ENCODE measurements around the gene ADD2.

Gene ADD2

DNA sequence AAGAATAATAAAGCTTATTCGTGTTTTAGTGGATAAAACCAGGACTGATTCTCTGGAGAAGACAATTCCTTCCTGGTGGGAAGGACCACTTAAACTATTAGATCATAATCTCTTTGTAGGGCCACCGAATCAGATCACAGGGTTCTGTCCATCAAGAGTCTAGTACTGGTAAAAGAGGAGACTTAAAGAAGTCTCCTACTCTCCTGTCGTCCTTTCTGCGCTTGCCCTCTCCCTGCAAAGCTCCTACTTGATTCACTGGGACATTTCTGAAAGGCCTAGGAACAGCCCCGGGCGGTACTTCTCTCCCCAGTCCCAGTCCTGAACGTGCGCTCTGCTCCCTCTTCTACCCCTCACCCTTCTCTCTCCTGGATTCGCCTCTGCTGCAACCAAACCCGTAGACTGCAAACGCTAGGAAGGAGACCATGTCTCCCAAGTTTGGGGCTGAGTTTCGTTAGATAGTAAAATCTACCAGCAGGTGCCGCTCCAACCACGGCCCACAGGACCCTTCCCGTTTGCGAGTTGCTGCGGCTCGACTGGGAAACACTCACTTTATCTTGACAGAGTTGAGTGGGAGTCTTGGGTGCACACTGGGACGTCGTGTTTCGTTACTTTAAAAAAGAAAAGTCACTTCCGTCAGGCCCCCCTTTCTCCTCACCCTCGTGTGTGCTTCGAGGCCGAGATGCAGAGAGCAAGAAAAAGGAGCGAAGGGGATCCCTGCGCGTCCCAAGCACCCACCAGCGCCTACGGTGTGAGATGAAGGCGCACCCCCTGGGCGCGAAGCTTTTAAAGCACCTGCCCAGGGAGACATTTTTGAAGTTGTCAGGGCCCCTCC, 21.5 kb upstream of the ADD2 start:
- in situ Hi-C loops (cut with HindIII; ENCODE audit: low sequenced_read_pairs) = no loop called here

- in situ Hi-C loops (cut with HindIII; ENCODE audit: low sequenced_read_pairs) = no loop called here
Measured at GRCh38 chr2:70785137-70785911, 17.3 kb upstream of the ADD2 start.

DNA sequence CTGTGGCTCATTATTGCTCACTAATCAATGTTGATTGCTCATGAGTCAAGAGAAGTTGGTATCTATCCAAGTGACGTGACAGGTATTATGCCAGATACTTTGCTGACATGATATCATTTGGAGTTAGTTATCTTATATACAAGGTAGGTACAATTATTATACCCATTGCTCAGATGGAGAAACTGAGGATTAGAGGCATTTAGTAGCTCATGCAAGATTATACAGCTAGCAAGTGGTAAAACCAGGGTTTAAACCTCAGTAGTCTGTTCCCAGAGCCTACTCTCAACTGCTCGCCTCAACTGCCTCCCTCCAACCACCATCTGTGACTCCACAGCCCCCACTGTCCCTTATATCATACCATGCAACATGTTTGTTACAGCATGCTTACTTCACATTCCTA, 16.3 kb upstream of the ADD2 start:
- in situ Hi-C loops (cut with HindIII; ENCODE audit: low sequenced_read_pairs) = no loop called here

DNA sequence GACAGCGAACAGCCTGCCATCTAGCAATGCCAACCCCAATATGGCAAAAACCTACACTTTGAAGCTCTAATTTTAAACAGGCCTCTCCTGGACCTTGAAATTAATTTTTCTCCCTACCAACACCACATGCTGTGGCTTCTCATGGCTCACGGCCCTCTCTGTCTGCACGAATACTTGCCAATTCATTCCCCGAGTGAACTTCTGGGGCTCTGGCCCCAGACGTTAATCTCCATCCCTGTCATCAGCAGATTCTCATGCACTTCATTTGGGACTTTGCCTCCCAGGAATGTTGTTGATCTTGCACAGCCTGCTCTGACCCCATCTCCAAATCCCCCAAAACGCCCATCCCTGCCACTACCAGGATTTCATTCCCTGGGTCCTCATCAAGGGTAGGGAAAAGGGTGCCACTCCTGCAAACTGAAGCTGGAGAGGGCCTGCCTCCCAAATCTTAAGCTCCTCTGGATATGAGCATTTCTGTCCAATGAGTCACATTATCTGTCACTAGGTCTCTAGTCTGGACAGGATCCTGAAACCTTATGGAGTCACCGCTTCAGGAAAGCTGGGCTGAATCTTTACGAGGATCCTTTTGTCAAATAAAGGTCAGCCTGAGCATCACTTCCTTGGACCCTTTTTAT, 12.0 kb upstream of the ADD2 start:
- in situ Hi-C loops (cut with HindIII; ENCODE audit: low sequenced_read_pairs) = no loop called here

DNA sequence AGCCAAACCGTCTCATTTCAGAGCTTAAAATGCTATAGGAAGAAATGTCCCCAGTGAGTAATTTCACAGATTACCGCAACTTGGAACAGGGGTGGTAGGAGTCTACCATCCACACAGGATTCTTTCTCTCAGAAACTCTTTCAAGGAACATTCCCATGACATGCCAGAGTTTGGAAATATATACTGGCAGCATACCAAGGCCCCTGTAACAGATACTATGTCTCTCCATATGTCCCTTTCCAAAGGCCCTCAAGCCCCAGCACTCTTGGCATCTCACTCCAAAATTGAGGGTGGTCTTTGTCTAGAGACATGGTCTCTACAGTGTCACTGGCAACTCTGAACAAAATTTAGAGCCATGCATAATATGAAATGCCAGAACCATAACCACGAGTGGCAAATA, 11.5 kb upstream of the ADD2 start:
- in situ Hi-C loops (cut with HindIII; ENCODE audit: low sequenced_read_pairs) = no loop called here

GRCh38 chr2:70778676-70779075, 10.7 kb upstream of the ADD2 start:
- in situ Hi-C loops (cut with HindIII; ENCODE audit: low sequenced_read_pairs) = no loop called here

- in situ Hi-C loops (cut with HindIII; ENCODE audit: low sequenced_read_pairs) = no loop called here
Measured at GRCh38 chr2:70777450-70777849, 9.4 kb upstream of the ADD2 start.

DNA sequence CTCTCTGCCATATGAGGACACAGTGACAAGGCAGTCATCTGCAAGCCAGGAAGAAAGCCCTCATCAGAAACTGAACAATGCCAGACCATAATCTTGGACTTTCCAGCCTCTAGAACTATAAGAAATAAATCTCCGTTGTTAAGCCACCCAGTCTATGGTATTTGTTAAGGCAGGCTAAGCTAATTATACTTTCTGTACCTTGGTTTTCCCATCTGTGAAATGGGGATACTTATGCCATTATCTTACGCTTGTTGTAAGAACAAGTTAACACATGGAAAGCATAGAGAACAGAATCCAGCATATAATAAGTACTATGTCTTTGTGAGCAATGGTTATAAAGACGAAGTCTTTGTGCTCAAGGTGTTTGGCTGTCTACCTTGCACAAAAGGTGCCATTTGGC, 8.3 kb upstream of the ADD2 start:
- in situ Hi-C loops (cut with HindIII; ENCODE audit: low sequenced_read_pairs) = no loop called here

DNA sequence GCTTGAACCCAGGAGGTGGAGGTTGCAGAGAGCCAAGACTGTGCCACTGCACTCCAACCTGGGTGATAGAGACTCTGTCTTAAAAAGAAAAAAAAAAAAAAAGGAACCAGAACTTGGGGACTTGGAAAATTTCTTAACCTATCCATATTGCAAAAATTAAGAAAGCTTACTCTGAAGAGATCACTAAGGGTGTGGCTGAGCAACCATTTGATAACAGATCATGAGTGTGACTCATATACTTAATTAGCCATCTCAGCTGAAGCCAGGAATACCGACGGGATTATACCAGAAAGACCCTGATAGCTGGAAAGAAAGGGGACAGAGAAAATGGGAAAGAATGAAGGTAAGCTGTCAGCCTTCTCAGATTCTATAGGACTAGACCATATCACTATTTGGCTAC, 7.1 kb upstream of the ADD2 start:
- in situ Hi-C loops (cut with HindIII; ENCODE audit: low sequenced_read_pairs) = no loop called here

DNA sequence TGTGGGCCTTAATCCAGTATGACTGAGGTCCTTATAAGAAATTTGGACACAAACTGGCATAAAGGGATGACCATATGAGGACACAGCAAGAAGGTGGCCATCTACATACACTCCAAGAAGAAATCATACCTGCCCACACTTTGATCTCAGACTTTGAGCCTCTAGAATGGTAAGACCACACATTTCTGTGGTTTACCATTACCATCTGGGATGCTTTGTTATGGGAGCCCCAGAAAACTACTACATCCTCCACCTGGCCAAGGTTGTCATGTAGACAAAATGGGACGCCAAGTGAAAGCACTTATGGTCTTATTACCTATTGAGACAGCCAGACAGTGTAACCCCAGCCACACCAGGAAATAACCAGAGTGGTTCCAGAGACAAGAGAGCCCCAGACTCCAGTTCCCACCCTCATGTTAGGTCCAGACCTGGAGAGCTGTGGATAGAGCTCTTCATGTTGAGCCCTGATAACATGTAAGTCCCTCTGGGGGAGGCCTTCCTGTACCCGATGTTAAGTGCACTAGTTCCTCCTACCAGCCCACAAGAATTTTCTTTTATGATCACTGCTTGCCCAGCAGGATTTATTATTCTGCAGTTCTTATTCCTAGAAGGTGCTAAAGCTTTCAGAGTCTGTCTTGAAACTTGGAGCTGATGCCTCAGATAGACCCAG, 4.6 kb upstream of the ADD2 start:
- in situ Hi-C loops (cut with HindIII; ENCODE audit: low sequenced_read_pairs) = no loop called here

GRCh38 chr2:70771446-70771845, 3.4 kb upstream of the ADD2 start:
- in situ Hi-C loops (cut with HindIII; ENCODE audit: low sequenced_read_pairs) = no loop called here

DNA sequence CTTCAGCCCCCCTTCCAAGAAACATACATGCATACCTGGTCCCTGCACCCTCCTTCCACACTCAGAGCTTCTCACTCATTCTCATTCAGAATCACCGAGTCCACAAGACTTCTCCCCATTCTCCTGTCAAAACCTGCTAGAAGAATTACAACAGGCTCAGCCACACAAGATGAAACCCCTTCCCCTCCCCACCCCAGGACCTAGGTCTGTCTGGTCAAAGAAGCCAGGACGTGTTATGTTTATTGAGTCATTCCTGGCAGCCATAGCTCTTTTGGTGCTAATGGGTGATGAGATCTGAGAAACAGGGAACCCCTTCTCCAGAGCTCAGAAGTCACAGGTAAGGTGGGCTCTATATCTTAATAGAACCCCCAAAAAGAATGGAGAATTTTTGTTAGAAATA, 1.4 kb upstream of the ADD2 start:
- in situ Hi-C loops (cut with HindIII; ENCODE audit: low sequenced_read_pairs) = no loop called here

DNA sequence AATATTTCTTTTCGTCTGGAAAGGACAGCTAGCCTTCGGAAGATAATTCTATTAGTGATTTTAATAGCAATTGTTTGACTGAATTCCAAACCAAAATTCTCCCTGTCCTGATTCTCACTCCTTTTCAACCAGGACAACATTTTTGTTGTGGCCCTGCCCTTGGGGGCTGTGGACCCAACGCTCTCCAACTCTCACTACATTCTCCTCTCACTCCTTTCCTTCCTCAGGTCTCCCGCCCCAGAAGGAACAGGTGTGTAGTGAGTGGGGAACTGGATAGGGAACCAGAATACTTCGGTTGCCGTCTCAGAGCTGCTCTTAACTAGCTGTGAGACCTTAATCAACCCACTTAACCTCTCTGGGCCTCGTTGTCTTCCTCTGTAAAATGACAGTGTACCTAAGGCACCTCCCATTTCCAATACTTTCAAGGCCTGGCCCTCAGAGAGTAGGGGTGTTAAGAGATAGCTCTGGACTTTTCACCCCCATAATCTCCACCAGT, 638 bp upstream of the ADD2 start:
- in situ Hi-C loops (cut with HindIII; ENCODE audit: low sequenced_read_pairs) = no loop called here

DNA sequence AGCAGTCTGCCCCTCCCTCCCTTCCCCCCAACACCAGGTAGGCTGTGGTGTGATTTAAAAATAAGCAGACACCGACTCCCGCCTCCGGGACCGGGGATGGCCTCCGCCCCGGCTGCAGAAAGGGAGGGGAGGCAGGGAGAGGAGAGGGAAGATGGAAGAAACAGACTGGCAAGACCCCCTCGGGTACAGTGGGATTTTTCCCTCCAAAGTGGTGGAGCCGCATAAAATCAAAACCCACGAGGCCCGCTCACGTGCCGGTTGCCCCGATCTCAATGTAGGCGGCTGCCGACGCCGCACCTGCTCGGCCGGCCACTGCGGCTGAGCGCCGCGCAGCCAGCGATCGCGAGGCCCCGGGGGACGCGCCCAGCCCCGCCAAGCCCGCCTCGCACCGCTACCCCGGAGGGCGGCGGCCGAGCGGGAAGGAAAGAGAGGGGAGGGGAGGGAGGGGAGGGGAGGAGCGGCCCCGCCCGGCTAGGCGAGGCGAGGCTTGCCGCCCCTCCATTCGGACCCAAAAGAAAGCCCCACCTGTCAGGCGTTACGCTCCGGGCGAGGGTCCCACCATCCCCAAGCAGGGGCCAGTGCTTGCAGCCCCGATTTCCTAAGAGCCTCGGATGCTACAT, 811 bp downstream of the ADD2 start:
- in situ Hi-C loops (cut with HindIII; ENCODE audit: low sequenced_read_pairs) = no loop called here

DNA sequence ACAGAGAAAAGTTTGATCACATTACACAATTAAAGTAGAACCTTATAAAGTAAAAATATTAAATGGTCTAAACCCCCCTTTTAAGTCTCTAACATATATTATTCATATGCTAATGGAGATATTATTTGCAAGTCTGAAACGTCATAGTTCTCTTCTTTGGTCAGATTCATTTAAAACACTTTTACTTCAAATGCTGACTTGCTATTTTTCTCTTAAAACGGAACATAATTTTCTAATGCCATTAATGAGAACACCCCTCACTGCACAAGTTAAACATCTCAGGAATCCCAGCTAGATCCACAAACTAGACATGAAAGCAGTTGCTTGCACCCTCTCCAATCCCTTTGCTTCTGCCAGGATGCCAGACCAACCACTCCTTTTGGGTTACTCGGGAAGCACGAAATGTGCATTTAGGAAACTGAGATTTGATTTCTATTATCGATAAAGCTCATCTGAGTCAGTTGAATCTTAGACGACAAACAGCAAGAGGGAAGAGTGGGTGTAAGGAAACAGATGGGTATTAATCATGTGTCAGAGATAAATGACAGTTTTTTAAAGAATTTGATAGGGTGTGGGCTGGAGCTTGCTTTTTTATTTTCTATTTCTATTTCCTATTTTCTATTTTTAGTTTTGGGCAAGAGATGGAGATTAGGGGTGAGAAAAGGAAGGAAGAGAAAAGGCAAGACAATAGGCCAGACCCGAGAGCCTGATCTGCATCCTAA, 1.5 kb downstream of the ADD2 start:
- in situ Hi-C loops (cut with HindIII; ENCODE audit: low sequenced_read_pairs) = no loop called here

GRCh38 chr2:70765507-70765906, 2.5 kb downstream of the ADD2 start:
- in situ Hi-C loops (cut with HindIII; ENCODE audit: low sequenced_read_pairs) = no loop called here

GRCh38 chr2:70759446-70759845, 8.6 kb downstream of the ADD2 start:
- in situ Hi-C loops (cut with HindIII; ENCODE audit: low sequenced_read_pairs) = loop anchor here (5.0 kb wide), 1 partner anchor 62 kb away; no protein-coding TSS in a partner anchor

DNA sequence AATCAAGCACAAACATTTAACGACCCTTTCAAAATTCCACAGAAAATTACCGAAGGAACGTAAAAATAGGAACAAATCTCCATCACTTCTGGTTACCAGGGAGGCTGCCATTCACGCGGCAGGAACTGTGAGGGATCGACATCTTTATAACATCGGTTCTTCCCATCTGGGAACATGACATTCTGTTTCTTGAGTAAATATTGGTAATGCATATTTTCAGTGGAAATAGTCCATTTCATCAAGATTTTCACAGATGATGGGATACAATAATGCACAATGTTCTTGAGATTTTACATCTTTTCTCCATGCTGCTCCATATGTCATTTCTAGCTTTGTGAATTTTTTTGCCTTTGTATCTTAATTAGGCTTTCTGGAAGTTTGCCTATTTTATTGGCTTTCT, 10.0 kb downstream of the ADD2 start:
- in situ Hi-C loops (cut with HindIII; ENCODE audit: low sequenced_read_pairs) = loop anchor here (5.0 kb wide), 1 partner anchor 61 kb away; no protein-coding TSS in a partner anchor

GRCh38 chr2:70757360-70757759, 10.6 kb downstream of the ADD2 start:
- in situ Hi-C loops (cut with HindIII; ENCODE audit: low sequenced_read_pairs) = loop anchor here (5.0 kb wide), 1 partner anchor 60 kb away; no protein-coding TSS in a partner anchor

DNA sequence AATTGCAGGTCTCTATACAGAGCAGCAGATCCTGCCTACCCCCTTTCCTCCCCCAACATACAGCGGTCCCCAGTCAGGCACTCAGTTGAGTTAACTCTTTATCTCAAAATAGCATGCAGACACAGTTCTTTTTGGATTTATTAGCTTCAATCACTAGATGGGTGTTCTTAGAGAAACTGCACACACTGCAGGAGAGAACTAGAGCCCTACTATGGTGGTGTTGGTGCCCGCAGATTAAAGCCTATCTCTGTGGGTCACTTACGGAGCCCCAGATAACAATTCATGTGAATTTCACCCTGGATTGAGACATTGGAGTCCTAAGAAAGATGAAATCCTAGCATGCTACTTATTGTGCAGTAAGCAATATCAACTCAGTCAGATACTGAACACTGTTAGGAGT, 11.9 kb downstream of the ADD2 start:
- in situ Hi-C loops (cut with HindIII; ENCODE audit: low sequenced_read_pairs) = loop anchor here (5.0 kb wide), 1 partner anchor 59 kb away; no protein-coding TSS in a partner anchor
